Lower lobe of right lung (tissue), 2 donors: ENCODE data around the gene MMD. TPM values are rescaled to one million over a fixed set of nuclear protein-coding genes. Genes with fewer than 3 reads are reported as not detected.
"Not testable (repeated sequence)": the region's sequence is repeated elsewhere in the genome, so short reads cannot be mapped to it uniquely, and the experiment has no call there.

ENCODE experiments used
- ATAC-seq, 2 donors: fragments of 200-7000 bp; cut with Tn5 transposase; one replicate each; pipeline ENCODE4 v1.9.1; 2020 to 2022; ENCODE audit warnings: mild to moderate bottlenecking in 2 of 2, moderate library complexity in 2 of 2
- DNase-seq: peaks from one replicate; pipeline ENCODE4 v3.0.0-alpha.2; 2020
- H3K27ac ChIP-seq: fragments of 200-600 bp; one replicate; pipeline ENCODE4 v1.8.0; 2022
- H3K27me3 ChIP-seq: fragments of 200-600 bp; one replicate; pipeline ENCODE4 v1.8.0; 2022; ENCODE audit warnings: low read depth
- H3K36me3 ChIP-seq: fragments of 200-600 bp; one replicate; pipeline ENCODE4 v1.8.0; 2022; ENCODE audit warnings: mild to moderate bottlenecking
- H3K4me1 ChIP-seq: fragments of 200-600 bp; one replicate; pipeline ENCODE4 v1.8.0; 2022
- H3K4me3 ChIP-seq: fragments of 200-600 bp; one replicate; pipeline ENCODE4 v1.8.0; 2022; ENCODE audit warnings: mild to moderate bottlenecking
- H3K9me3 ChIP-seq: fragments of 200-600 bp; one replicate; pipeline ENCODE4 v1.8.0; 2022
- CTCF ChIP-seq: fragments of 200-600 bp; IDR thresholded peaks from one replicate; pipeline ENCODE4 v1.8.0; 2022; ENCODE audit warnings: antibody characterized with exemption, mild to moderate bottlenecking
- intact Hi-C: fragments of 100-400 bp; cut with DNase I; formaldehyde crosslinking; loops from one replicate; pipeline ENCODE4 v1.11.0; 2022
- total RNA-seq: library from RNA; stranded (reverse); fragmentation: NEBNext Ultra II Directional; extraction: Animal tissue kit (Norgen Biotek cat#: 25700); gene quantifications from one replicate; pipeline ENCODE4 v1.2.1, GENCODE V29; 2021
- donor health status: DM: no; HTN: yes; CAD: no; lungs with severe emphysema.

Gene MMD
- total RNA-seq, 1 donor from 2014 or later, result 23.1 TPM

- no peak overlapping the region for H3K4me3 ChIP-seq
- ATAC-seq, result no peak
- TF ChIP-seq CTCF, result no peak
- H3K4me1 ChIP-seq, result peaks cover 4% of the 10 kb centered on the region
- H3K27ac ChIP-seq, result no peak overlapping the region
- no peaks in the 10 kb centered on the region for H3K9me3 ChIP-seq
- H3K27me3 ChIP-seq, result no peaks in the 10 kb centered on the region
- peaks cover 20% of the 10 kb centered on the region for H3K36me3 ChIP-seq
- DNase-seq, result no peak
- intact Hi-C loops, result no loop called here
Measured at GRCh38 chr17:55391244-55391757, 30.3 kb downstream of the MMD start.

DNA sequence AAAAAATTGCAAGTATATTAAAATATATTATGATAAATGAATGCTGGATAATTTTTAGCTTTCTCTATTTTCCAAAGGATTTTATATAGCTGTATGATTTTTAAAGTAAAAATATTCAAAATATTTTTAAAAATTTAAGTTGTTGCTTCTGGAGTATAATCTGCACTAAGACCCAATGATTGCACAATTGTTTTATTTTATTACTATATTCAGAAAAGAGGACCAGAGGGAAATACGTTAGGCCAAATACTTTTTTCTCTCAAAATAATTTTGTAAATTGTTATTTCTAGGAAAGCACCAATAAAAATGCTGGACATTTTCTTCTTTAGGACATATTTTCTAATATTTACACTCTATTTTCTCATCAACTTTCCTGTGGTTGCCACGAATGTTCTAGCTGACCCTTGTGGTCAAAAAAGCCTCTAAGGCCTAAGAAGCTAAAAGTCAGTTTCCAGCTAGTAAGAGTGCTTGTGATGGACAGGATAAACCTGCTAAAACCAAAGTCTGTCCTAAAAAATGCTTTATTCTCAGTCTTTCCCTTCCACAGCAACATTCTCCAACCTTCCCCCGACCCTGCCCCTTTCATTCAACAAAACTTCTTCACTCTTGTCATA, 31.2 kb downstream of the MMD start:
- Histone ChIP-seq H3K4me3 (no peak overlapping the region), H3K27ac (no peak overlapping the region), H3K4me1 (peaks cover 4% of the 10 kb centered on the region), H3K36me3 (peaks cover 20% of the 10 kb centered on the region), H3K27me3 (no peaks in the 10 kb centered on the region), H3K9me3 (no peaks in the 10 kb centered on the region)
- DNase-seq, result no peak
- no peak for ATAC-seq
- no peak for TF ChIP-seq CTCF
- intact Hi-C loops, result no loop called here

- H3K9me3 ChIP-seq, intact Hi-C loops, H3K4me3 ChIP-seq, DNase-seq, ATAC-seq, H3K27ac ChIP-seq, H3K27me3 ChIP-seq, H3K4me1 ChIP-seq: not testable (repeated sequence)
- H3K36me3 ChIP-seq, result peaks cover 20% of the 10 kb centered on the region
Measured at GRCh38 chr17:55389715-55390114, 31.9 kb downstream of the MMD start.

DNA sequence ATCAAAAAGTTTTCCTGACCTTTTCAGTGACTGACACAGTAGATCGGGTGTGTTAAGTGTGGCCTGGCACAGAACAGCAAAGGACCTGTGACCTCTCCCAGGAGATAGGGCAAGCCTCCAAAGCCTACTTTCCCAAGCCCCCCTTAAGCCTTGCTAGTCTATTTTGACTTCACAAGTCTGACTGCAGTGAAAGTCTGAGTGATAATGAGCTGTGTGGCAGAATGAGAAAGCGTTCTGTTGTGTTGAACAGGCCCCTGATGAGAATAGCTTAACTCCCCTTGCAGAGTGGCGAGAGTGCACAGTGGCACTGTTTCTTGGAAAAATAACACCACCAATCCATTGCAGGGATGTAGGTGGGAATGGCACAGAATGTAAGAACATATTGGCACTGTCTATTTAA, 32.8 kb downstream of the MMD start:
- peaks cover 12% of the 10 kb centered on the region for H3K36me3 ChIP-seq
- no peak for DNase-seq
- TF ChIP-seq CTCF, result no peak

DNA sequence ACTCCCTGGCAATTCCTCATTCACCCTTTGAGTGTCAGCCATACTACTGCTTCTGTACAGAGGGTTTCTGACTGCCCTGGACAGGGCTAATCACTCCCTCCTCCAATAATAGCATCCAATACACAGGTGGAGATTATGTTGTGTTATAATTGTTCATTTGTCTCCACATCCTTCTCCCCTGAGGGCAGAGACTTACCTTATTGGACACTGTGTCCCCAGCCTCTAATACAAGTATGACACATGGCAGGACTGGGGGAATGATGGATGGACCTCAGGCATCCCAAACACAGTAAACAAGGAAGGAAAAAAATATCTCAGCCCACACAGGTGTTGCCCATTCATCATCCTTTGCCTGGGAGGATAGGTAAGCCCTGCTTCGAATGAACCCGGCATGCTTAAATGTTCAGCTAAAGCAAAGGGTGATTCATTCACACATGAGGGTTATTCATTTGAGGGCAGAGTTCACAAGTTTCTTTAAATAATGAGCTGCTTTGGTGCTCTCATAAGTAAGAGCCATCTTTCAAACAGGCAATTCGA, 34.8 kb downstream of the MMD start:
- no peaks in the 10 kb centered on the region for H3K36me3 ChIP-seq
- no peak overlapping the region for H3K4me3 ChIP-seq
- H3K9me3 ChIP-seq, result no peaks in the 10 kb centered on the region
- no peak overlapping the region for H3K27ac ChIP-seq
- intact Hi-C loops, result no loop called here
- no peaks in the 10 kb centered on the region for H3K4me1 ChIP-seq
- H3K27me3 ChIP-seq, result no peaks in the 10 kb centered on the region
- no peak for DNase-seq
- no peak for TF ChIP-seq CTCF
- no peak for ATAC-seq

More for the DNA sequence above, 32.8 kb downstream of the MMD start:
- H3K4me1 ChIP-seq, result no peaks in the 10 kb centered on the region
- no peaks in the 10 kb centered on the region for H3K9me3 ChIP-seq
- no peak overlapping the region for H3K27ac ChIP-seq
- no peak overlapping the region for H3K4me3 ChIP-seq
- no peaks in the 10 kb centered on the region for H3K27me3 ChIP-seq
- no peak for ATAC-seq
- intact Hi-C loops, result no loop called here

- no peak overlapping the region for H3K4me3 ChIP-seq
- no peaks in the 10 kb centered on the region for H3K27me3 ChIP-seq
- DNase-seq (no peak), ATAC-seq (no peak)
- no peak overlapping the region for H3K27ac ChIP-seq
- H3K36me3 ChIP-seq, result no peaks in the 10 kb centered on the region
- no peaks in the 10 kb centered on the region for H3K9me3 ChIP-seq
- no peaks in the 10 kb centered on the region for H3K4me1 ChIP-seq
- intact Hi-C loops, result no loop called here
- TF ChIP-seq CTCF, result no peak
Measured at GRCh38 chr17:55384643-55385232, 36.9 kb downstream of the MMD start.
